Stimulated activated CD8-positive, alpha-beta memory T cell treated with anti-CD3 and anti-CD28 coated beads, Interleukin-12 subunit alpha, Interleukin-12 subunit beta, amount 100 ng/mL, for 24 hours (primary cell): ENCODE data around the gene NTN1.

Experiments
- DNase-seq: peaks from one replicate; pipeline ENCODE4 v3.0.0-alpha.2; 2020; ENCODE audit errors: extremely low read depth

NTN1 gene

DNA sequence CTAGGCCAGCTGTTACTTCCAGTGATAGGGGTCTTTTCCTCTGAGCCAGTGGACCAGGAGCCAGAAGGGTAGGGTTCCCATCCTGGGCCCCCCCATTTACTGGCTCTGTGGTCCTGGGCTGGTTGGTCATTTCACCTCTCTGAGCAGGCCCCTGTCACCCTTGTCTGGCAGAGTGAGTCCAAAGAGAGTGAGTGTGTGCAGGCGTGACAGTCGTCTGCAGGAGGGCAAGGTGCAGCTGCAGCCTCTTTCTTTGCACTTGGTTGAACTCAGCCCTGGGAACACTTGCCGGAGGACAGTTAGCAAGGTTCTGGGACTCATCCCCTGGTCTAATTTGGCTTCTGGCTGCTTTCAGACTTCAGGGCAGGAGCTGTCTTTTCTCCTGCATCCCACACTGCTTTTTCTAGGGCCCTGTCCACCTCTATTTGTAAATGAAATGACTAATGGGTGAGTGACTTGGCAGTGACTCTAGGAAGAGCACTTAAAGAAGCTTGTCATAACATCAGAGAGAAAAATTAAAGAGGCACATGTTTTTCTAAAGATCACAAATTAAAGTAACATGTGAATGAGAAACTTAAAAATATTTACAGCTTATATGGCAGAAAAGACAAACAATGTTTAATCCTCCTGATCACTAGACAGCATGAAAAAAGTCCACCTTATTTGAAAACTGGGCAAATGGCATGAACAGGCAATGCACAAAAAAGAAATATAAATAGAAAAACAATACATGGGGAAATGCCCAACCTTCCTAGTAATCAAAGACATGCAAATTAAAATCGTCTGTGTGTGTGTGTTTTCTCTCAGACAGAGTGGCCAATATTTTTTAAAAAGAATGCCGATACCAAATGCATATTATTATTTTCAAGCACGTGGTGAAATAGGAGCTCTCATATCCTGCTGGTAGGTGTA lies 137.5 kb downstream of the NTN1 start:
- DNase-seq = no peak

DNA sequence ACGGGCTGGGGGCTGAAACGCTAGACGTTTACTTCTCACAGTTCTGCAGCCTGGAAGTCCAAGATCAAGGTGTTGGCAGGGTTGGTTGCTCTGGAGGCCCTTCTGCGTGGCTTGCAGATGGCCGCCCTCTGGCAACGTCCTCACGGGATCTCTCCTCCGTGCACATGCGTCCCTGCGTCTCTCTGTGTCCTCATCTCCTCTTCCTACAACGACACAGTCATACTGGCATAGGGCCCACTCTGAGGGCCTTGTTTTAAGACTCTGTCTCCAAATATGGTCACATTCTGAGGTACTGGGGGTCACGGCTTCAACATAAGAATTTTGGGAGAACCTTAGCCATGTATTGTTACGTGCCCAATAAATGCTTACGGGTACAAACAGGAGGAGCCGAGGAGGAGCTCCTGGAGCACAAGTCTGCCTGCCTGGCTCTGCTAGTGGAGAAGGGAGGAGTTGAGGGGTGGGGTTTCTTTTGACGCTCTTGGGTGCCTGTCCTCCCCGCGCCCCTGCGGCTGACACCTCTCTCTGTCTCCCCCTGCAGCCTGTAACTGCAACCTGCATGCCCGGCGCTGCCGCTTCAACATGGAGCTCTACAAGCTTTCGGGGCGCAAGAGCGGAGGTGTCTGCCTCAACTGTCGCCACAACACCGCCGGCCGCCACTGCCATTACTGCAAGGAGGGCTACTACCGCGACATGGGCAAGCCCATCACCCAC lies 141.1 kb downstream of the NTN1 start:
- no peak for DNase-seq

DNA sequence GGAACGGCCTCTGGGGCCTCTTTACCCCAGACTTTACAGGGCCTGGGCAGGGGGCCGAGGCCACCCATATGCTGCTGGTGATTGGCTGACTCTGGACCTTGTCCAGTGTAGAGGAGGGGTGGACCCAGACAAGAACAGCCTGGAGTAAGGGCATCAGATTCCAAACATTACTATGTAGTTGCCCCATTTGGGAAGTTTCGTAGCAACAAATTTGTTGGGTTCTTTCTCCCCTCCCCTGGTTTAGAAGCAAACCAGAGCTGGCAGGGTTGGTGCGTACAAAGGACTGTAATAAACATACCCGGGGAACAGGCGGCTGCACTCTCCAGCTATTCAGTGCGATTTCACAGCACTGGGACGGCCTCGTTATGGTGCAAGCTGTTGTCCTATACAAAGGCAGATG lies 145.5 kb downstream of the NTN1 start:
- no peak for DNase-seq

DNA sequence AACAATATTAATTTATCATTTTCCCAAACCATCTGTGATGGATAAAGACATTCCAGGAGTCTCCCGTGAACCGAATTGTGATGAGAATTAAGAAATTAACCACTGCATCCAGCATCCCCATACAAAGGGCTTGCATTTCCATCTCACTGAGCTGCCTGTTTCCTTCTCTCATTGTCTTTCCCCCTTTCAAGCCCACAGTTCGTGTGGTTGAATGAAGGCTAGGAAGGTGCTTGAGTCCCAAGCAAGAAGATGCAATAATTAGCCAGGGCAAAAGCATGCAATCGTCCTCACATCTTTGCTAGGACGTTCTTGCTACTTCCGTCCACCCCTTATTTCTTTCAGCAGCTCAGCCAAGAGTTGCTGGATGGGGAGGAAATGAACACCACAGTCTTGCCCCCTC lies 146.1 kb downstream of the NTN1 start:
- DNase-seq = no peak

DNA sequence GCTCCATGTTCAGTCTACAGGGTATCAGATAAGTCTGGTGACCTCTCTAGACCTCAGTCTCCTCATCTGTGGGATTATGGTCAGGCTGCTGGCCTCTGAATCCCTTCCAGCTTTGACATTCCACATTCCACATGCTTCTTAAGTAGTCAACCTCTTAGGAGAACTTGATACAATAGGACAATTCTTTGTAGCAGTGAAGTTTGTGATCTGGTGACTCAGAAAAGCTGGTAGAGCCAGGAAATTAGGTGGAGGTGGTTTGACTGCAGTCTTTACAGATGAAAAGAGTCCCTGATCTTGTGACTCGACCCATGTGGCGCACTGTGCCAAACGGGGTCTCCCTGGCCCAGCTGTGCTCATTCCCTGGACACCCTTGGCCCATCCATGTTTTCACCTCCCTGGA lies 147.8 kb downstream of the NTN1 start:
- DNase-seq = no peak

DNA sequence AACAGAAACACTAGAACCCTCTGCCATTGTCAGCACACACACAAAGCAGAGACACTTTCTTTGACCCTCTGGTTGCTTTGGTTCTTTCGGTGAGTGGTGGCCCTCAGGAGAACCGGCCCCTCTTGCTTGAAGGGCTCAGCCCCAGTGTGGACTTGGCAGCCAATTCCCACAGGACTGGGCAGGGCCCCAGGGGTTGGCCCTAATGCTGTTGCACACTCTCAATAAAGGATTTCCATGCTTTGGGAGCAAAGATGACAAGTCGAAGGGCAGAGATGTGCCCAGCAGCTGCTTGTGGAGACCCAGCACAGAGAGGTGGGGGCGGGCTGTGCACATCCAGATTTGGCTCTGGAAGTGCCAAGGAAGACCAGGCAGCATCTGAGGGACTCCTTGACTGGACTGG lies 149.0 kb downstream of the NTN1 start:
- DNase-seq = no peak

DNA sequence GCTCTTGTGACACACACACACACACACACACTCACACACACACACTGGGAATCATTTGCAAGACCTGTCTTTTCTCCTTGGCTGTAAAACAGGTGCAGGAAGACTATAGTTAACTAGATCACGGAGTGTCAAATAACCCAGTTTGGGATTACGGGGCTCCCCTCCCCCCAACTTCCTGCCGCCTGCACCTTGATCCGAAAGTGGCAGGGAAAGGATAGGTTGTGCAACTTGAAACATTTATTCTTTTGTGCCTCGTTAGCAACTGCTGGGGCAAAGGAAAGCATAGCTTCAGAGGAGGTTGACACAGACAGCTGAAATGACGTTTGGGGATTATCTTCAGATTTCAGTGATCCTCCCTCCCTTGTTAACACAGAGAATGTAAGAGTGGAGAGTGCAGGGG lies 149.5 kb downstream of the NTN1 start:
- no peak for DNase-seq

DNA sequence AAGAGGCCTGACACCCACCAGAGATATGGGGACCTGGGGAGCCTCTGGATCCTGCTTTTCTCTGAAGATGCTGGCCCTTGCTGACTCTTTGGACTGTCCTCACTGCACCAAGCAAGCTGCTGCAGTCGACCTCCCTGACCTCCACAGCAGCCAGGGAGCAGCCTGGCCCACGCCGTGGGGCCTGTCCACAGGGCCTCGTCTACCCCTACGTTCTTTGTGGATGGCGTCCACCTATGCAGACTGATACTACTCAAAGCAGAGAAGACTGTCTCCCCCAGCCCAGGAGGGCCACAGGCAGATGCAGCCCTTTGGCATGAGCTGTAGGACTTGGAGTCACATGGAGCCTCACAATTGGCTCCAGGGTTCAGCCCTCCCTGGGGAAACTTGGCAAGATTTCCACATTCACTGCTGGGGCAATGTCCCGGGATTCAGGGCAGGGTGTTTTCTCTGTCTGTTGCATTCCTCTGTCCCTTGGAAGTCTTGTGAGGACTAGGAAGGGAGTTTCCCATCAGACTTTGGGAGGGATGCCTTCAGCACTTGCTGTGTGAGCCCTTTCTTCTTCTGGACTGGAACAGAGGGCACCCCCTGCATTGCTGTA lies 152.2 kb downstream of the NTN1 start:
- DNase-seq = no peak

DNA sequence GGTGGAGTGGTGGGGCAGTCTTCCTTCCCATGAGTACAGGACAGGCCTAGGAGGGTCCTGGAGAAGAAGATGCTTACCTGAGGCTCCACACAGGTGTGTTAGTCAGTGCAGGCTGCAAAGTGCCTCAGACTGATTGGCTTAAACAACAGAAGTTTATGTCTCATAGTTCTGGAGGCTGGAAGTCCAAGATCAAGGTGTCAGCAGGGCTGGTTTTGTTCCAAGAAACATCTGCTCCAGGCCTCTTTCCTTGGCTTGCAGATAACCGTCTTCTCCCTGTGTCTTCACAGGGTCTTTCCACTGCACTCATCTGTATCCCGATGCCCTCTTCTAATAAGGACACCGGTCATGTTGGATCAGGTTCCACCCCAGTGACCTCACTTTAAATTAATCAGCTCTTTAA lies 153.0 kb downstream of the NTN1 start:
- DNase-seq = no peak

DNA sequence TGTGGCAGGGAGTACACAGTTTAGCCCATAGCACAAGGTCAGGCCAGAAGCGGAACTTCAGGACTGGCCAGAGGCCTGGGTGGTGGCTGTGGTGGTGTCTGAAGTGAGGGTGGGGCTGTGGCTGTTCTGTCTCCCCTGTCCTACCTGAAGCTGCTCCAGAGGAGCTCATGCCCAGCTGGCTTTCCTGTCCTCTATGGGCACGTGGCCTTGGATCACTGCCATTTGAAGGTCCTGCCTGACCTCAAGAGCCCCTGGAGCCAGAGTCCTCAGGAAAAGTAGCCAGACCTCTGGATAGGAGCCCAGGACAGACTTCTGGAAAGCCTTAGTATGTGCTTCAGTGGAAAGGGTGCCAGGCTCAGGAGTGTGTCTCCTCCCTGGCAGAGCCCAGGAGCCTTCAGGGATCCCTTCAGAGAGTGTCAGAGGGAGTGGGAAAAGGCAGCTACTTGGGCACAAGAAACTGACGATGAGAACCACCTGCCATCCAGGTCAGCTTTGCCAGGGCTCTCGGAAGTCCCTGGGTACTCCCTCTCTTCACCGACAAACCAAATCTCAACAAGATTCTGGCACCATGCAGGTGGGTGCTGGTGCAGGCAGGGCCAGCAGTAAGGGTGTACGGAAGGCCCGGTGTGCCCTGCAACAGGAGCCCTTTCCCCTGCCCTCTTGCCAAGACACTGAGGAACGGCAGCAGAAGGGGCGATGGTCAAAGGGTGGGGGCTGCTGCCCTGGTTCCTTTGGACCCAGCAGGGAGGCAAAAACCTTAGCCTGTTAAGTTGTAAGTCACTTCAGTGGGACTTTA lies 153.7 kb downstream of the NTN1 start:
- DNase-seq = no peak

DNA sequence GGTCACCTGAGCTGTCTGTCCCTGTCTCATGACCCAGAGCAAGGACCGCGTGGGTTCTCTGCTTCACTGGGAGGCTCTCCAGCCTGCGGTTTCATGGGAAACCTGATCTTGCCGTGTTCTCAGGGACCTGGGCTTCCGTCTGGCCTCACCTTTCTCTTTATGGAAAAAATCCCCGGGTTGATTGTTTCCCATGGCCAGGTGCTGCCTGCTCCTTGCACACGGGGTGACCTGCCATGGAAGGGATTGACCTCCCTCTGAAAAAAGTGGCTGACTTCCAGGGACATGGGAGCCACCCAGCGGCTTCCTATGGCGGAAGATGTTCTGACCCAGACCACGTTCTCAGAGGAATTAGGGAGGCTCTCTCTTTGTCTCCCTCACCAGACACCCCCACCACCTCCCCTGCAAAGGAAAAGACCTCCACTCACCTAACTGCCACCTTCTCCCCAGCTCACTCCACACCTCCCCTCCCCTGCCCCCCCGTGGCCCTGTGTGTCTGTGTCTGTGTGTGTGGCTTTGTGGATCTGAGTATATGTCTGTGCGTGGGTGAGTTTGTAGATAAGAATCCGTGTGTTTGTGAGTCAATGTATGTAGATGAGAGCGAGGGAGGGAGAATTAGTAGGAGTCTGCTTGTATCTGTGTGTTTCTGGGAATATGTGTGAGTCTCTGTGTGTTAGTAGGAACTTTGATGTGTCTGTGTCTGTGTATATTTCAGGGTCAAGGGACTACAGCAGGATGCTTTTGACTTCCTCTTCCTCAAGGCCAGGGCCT lies 154.6 kb downstream of the NTN1 start:
- no peak for DNase-seq

DNA sequence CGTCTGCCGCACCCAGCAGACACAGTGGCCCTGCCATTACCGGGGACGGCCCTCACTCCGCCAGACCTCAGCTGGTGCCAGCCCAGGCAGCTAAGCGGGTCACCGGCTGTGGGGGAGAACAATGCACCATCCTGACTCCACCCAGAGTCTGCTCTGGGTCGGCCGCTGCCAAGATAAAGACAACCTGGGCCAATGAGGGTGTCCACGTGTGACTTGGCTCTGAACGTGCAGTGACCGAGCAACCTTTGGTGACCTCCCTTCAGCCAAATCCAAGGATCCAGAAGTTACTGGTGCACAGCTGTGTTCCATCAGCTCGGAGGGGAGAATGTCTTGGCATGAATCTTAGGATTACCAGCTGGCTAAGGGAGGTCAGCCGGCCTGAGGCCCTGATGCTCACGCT lies 155.9 kb downstream of the NTN1 start:
- no peak for DNase-seq

DNA sequence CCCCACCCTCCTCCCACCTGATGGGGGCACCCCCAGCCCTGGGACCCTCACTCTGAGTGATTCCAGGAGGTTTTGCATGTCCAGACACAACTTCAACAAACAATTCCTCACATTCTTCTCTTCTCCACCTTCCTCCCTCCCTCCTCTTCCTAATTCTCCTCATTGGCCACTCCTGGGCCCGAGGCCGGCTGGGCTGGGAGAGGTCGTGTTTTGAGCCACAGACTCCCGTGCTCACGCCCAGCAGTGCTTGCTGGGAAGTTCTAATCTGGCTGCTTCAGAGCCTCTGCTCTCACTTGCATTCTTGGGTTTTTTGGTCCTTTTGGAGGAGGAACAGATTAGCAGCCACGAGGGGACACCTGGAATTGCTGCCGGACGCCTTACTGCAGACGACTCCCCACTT lies 157.0 kb downstream of the NTN1 start:
- no peak for DNase-seq

DNA sequence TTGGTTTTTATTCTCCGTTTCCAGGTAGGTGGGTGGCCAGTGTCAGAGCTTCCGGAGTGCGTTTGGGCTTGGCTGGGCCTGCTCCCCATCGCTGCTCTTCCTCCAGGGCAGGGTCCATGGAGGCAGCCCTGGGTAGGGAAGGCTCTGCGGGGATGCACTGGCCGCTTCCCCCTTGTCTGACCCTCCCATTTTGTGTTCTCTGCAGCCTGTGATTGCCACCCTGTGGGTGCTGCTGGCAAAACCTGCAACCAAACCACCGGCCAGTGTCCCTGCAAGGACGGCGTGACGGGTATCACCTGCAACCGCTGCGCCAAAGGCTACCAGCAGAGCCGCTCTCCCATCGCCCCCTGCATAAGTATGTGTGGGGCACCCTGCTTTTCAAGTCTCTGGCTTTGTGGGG lies 158.3 kb downstream of the NTN1 start:
- DNase-seq = no peak

DNA sequence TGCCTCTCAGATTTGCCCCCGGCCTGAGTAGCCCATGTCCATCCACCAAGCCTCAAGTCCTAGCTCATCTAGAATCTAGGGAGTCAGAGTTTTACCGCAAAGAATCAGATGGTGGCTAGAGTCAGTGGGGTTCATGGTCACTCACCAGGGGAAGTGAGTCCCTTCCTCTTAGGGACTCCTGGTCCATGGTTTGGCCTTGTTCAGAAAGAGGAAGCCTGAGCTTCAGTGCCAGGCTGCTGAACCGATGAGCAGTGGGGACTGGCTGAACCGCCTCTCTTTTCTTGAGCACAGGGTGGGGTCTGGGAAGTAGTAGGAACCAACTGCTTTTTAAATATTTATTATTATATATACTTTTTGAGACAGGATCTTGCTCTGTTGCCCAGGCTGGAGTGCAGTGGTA lies 160.3 kb downstream of the NTN1 start:
- no peak for DNase-seq

DNA sequence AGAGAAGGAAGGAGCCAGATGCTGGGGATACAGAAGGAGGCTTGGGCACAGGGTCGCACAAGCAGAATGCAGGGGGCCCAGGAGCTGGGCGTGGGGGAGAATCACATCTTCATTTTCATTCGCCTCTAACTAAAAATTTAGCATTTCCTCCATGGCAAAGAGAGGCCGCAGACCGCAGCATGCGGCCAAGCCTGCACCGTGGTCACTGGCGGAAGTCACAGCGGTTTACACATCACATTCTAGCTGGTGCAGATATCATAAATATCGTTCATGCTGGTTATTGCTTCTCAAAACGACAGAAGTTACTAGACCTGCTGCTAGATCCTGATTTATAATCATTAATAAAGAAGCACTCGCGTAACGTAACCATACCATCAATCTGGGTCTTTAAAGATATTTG lies 162.0 kb downstream of the NTN1 start:
- no peak for DNase-seq

DNA sequence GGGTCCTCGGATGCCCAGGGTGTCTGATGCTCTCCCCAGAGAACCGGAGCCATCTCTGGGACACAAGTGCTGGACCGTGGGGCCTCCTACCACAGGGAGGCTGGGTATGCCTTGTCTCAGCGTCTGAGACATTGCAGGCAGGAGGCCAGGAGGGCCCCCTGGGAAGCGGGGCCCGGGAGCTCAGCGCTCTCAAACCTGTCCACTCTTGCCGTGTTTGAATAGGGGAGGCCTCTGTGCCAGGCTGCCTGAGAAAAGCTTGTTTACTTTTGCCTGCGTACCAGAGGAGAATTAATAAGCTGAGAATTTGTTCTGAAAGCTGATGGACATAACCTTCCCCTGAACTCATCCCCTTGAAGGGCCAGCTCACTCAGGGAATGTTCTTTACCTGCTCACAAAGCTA lies 163.8 kb downstream of the NTN1 start:
- DNase-seq = no peak

DNA sequence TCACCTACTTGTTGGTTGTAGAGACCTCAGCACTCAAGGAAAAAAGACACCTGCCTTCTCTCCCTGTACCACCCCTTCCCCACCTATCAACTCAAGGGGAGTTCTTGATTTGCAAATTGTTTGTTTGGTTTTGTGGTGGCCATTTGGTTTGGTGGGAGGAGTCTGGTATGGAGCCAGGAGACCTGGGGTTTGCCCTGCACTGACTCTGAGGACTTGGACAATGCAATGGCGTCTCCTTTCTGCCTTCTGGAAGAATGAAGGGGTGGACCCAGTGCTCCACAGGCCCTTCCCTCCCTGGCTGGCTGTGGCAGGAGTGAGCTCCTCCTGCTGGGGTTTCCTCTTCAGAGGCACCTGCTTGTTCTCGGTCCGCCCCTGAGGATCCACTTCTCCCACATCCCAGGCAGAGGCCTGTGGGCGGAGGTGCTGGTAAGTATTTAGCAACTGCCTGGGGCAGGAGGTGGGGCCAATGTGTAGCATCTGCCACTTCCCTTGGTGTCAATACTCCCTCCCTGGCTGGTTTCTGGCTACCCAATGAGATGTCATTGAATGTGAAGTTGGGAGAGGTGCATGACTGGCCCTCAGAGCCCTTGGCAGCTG lies 164.5 kb downstream of the NTN1 start:
- DNase-seq = no peak

DNA sequence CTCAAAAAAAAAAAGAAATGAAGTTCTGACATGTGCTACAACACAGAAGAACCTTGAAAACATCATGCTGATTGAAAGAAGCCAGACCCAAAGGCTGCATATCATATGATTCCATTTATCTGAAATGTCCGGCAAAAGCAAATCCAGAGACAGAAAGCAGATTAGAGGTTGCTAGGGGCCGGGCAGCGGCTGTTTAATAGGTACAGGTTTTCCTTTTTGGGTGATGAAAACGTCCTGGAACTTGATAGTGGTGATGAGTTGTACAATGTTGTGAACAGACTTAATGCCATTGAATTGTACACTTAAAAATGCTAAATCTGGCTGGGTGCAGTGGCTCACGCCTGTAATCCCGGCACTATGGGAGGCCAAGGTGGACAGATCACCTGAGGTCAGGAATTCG lies 166.5 kb downstream of the NTN1 start:
- DNase-seq = no peak

DNA sequence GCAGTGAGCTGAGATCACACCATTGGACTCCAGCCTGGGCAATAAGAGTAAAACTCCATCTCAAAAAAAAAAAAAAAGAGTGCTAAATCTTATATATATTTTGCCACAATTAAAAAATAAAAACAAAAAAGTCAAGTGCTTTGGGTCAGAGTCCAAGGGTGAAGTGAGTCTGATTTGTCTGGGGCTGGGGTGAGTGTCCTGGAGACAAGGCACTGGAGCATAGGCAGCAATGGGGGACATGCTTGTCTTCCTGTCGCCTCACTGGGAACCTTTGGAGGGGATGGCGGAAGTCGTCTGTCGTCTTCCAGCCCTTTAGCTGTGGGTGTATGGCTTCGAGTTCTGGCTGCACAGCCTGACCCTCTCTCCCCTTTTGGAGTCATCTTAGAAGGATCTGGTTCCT lies 167.1 kb downstream of the NTN1 start:
- no peak for DNase-seq

DNA sequence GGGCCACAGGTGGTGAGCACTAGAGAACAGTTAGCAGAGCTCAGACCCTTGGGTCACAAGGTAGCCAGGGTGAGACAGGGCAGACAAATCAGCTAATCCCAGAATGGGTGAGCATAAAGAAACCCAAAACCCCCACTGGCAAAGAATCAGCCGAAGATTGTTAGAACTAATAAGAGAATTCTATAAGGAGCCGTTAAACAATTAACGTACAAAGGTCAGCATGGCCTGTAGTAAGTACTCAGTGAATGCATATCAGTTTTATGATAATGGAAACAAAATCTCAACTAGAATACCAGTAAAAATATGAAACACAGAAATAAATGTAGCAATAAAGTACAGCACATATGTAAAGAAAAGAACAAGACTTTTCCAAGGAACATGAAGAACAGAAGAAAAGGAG lies 168.6 kb downstream of the NTN1 start:
- no peak for DNase-seq
